ENCODE data around the gene PDE11A. TPM values are rescaled to one million over a fixed set of nuclear protein-coding genes. Genes with fewer than 3 reads are reported as not detected.

The PDE11A gene
- total RNA-seq, 1 experiment from 2014 or later: 0.13 TPM

- no CpG with 5 or more reads among the region's 1 CpG for WGBS (ENCODE audit: extremely low coverage, insufficient read length, low lambda C conversion rate)
Measured at GRCh38 chr2:178006710-178007109, 65.9 kb downstream of the PDE11A start.

More at GRCh38 chr2:178006710-178007109, 65.9 kb downstream of the PDE11A start:
- H4K20me1 ChIP-seq (ENCODE audit: control insufficient read depth, insufficient read depth, insufficient read length): no peaks in the 10 kb centered on the region
- H3K27ac ChIP-seq (ENCODE audit: insufficient read length, low read depth, low read length): no peak overlapping the region
- TF ChIP-seq, protein P1, sequence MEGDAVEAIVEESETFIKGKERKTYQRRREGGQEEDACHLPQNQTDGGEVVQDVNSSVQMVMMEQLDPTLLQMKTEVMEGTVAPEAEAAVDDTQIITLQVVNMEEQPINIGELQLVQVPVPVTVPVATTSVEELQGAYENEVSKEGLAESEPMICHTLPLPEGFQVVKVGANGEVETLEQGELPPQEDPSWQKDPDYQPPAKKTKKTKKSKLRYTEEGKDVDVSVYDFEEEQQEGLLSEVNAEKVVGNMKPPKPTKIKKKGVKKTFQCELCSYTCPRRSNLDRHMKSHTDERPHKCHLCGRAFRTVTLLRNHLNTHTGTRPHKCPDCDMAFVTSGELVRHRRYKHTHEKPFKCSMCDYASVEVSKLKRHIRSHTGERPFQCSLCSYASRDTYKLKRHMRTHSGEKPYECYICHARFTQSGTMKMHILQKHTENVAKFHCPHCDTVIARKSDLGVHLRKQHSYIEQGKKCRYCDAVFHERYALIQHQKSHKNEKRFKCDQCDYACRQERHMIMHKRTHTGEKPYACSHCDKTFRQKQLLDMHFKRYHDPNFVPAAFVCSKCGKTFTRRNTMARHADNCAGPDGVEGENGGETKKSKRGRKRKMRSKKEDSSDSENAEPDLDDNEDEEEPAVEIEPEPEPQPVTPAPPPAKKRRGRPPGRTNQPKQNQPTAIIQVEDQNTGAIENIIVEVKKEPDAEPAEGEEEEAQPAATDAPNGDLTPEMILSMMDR (conservative IDR thresholded peaks at IDR 0.05): no peak
- no peak overlapping the region for H2BK15ac ChIP-seq (ENCODE audit: low read depth, low read length)
- no peak overlapping the region for H3K4me2 ChIP-seq (ENCODE audit: insufficient read depth, insufficient read length, low read length)
- no peak overlapping the region for H3K4ac ChIP-seq (ENCODE audit: low read depth, low read length)
- H2BK20ac ChIP-seq (ENCODE audit: low read depth, low read length, poor library complexity, severe bottlenecking): no peak overlapping the region
- H2BK5ac ChIP-seq (ENCODE audit: insufficient read length, low read length): no peak overlapping the region
- no peak overlapping the region for H3K9ac ChIP-seq (ENCODE audit: extremely low read depth, insufficient read length, low read length)
- no peaks in the 10 kb centered on the region for H3K4me1 ChIP-seq (ENCODE audit: insufficient read depth, low read length)
- H3K27me3 ChIP-seq (ENCODE audit: insufficient read depth, low read length): no peaks in the 10 kb centered on the region
- no peak overlapping the region for H3K56ac ChIP-seq (ENCODE audit: insufficient read length, low read depth, low read length)
- peaks cover 2% of the 10 kb centered on the region for H3K27me3 Mint-ChIP-seq (ENCODE audit: low read depth)
- no peak overlapping the region for H2AFZ ChIP-seq (ENCODE audit: low read length)
- no peak overlapping the region for H3K4me3 Mint-ChIP-seq
- no peak overlapping the region for H4K91ac ChIP-seq (ENCODE audit: insufficient read length, low read depth, low read length)
- no peak overlapping the region for H3K23ac ChIP-seq (ENCODE audit: insufficient read length, low read depth, low read length)
- no peak overlapping the region for H3K27ac Mint-ChIP-seq
- no peak overlapping the region for H3T11ph ChIP-seq (ENCODE audit: low read length)
- H4K5ac ChIP-seq (ENCODE audit: insufficient read length, low read depth, low read length): no peak overlapping the region
- H3K18ac ChIP-seq (ENCODE audit: insufficient read length, low read depth, low read length): no peak overlapping the region
- no peaks in the 10 kb centered on the region for H3K4me1 Mint-ChIP-seq
- no peak for DNase-seq
- H4K8ac ChIP-seq (replicated peaks; ENCODE audit: insufficient read length, low read depth, low read length): no peak overlapping the region
- H2BK120ac ChIP-seq (ENCODE audit: low read depth, low read length, poor library complexity, severe bottlenecking): no peak overlapping the region
- no peak overlapping the region for H3K14ac ChIP-seq (ENCODE audit: insufficient read depth, low read length)
- no peaks in the 10 kb centered on the region for H3K23me2 ChIP-seq (ENCODE audit: insufficient read length, low read depth, low read length, poor library complexity, severe bottlenecking)
- H3K36me3 Mint-ChIP-seq (ENCODE audit: insufficient read depth in 1 of 3, low read depth in 3 of 3): no peaks in the 10 kb centered on the region
- no peak overlapping the region for H2AK5ac ChIP-seq (ENCODE audit: insufficient read length, low read length)
- no peaks in the 10 kb centered on the region for H3K79me1 ChIP-seq (ENCODE audit: insufficient read depth, low read depth, low read length, poor library complexity, severe bottlenecking)
- H3K79me2 ChIP-seq (ENCODE audit: insufficient read depth, low read length): no peaks in the 10 kb centered on the region
- no peaks in the 10 kb centered on the region for H3K9me3 ChIP-seq (ENCODE audit: control insufficient read depth, low read depth, low read length)
- H3K9me3 Mint-ChIP-seq: no peaks in the 10 kb centered on the region; a peak in 1 of 5 replicates
- no peak overlapping the region for H2BK12ac ChIP-seq (ENCODE audit: insufficient read length, low read depth, low read length)
